ENCODE measurements around the gene SAPCD2.

Gene SAPCD2

GRCh38 chr9:137088121-137088520 lies 17.8 kb upstream of the SAPCD2 start:
- DNase-seq (ENCODE audit: insufficient read length, low spot score): no peak
- no peak for TF ChIP-seq CTCF (IDR thresholded peaks at IDR 0.05; ENCODE audit: insufficient read depth, missing control alignments)
- no peak for FAIRE-seq

GRCh38 chr9:137087409-137087925 lies 17.1 kb upstream of the SAPCD2 start:
- TF ChIP-seq CTCF (IDR thresholded peaks at IDR 0.05; ENCODE audit: insufficient read depth, missing control alignments): no peak
- DNase-seq (ENCODE audit: insufficient read length, low spot score) (no peak), FAIRE-seq (no peak)

DNA sequence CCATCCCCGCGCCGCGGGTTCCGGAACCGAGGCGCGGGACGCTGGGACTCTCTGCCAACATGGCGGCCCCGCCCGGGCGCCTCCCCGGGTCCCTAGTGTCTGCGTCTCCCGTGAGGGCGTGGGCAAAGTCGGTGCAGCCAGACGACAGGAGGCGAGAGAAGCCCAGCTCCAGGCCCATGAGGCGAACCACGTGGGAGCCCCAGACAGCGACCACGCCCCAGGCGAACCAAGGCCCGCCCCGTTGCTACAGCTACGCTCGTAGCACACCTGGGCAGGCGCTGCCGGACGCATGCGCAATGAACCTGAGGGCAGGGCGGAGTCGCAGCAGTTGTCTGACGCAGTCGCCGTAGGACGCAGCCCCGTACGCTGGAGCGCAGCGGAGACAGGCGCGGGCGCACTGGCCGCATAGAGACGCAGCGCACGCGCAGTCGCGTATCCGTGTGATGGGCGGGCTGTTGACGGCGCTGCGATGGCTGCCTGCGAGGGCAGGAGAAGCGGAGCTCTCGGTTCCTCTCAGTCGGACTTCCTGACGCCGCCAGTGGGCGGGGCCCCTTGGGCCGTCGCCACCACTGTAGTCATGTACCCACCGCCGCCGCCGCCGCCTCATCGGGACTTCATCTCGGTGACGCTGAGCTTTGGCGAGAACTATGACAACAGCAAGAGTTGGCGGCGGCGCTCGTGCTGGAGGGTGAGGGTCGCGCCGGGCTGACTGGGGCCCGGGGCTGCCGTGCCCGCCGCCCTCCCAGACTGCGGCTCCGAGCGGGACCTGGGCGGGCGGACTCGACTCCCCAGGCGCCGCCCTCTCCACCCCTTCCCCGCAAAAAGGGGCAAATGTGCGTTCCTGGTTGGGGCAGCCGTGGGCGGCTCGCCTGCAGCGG lies 16.4 kb upstream of the SAPCD2 start, which contains the start of gene MAN1B1:
TSS of gene MAN1B1 (plus strand) at position 455 of the 878 bp plus-strand sequence. CDS start at position 470, 15 bp downstream.
- FAIRE-seq: no peak
- peak; percentile 88 for DNase-seq (ENCODE audit: insufficient read length, low spot score)
- TF ChIP-seq CTCF (IDR thresholded peaks at IDR 0.05; ENCODE audit: insufficient read depth, missing control alignments): no peak

DNA sequence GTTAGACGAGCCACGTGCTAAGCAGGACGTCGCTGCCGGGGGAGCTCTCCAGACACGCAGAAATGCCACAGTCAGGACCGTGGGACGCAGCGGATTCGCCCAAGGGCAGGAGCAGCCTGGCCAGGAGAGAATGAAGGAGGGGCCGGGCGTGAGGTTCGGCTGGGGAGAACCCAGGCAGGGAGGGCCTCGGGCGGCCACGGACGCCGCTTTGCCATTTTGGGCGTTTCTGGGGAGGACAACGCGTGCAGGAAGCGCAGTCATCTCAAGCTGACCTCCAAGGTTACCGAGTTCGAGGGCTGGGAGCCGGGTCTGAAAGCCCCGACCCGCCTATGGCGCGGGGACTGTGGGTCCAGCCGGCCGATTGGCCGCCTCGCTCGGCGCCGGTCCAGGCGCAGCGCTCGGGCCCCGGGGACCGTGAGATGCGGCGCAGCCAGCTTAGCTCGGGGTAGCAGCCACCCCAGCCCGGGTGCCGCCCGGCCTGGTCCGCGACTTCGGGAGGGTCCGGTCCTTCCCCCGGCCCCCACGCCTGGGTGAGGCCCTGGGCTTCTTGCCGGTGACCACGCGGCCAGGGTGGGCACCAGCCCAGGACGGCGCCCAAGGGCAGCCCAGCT lies 15.7 kb upstream of the SAPCD2 start:
- TF ChIP-seq CTCF (IDR thresholded peaks at IDR 0.05; ENCODE audit: insufficient read depth, missing control alignments): no peak
- DNase-seq (ENCODE audit: insufficient read length, low spot score) (no peak), FAIRE-seq (no peak)

- no peak for TF ChIP-seq CTCF (IDR thresholded peaks at IDR 0.05; ENCODE audit: insufficient read depth, missing control alignments)
- FAIRE-seq (no peak), DNase-seq (ENCODE audit: insufficient read length, low spot score) (no peak)
Measured at GRCh38 chr9:137084526-137084925, 14.2 kb upstream of the SAPCD2 start.

GRCh38 chr9:137083394-137084004 lies 13.1 kb upstream of the SAPCD2 start:
- FAIRE-seq: no peak
- no peak for TF ChIP-seq CTCF (IDR thresholded peaks at IDR 0.05; ENCODE audit: insufficient read depth, missing control alignments)
- peak; percentile 69 for DNase-seq (ENCODE audit: insufficient read length, low spot score)

Data from D721Med (cell line).